GM23338 (cell line): ENCODE results near the gene SEMA6D. TPM values are rescaled to one million over a fixed set of nuclear protein-coding genes. Genes with fewer than 3 reads are reported as not detected.

Source experiments
- ATAC-seq: fragments of 200-7000 bp; cut with Tn5 transposase; 3 replicates; pipeline ENCODE4 v1.9.1; 2020
- DNase-seq: peaks from one replicate; pipeline ENCODE4 v3.0.0-alpha.2; 2015; ENCODE audit warnings: low spot score
- H2AFZ ChIP-seq: fragments of 200-600 bp; sonication (generic); 2 replicates; pipeline ENCODE4 v1.8.0; 2016; ENCODE audit warnings: antibody characterized with exemption, mild to moderate bottlenecking, moderate library complexity
- H3F3A ChIP-seq: fragments of 200-600 bp; sonication (generic); replicated peaks from 2 replicates; pipeline ENCODE4 v1.8.0; 2017; ENCODE audit warnings: antibody characterized with exemption, mixed run types, low read depth
- H3K27ac ChIP-seq: fragments of 200-600 bp; sonication (generic); 2 replicates; pipeline ENCODE4 v1.6.1; 2016; ENCODE audit warnings: low read depth
- H3K27me3 ChIP-seq: fragments of 200-600 bp; sonication (generic); 2 replicates; pipeline ENCODE4 v1.8.0; 2016; ENCODE audit warnings: mild to moderate bottlenecking, mixed run types, moderate library complexity; ENCODE audit not compliant: insufficient read depth
- H3K36me3 ChIP-seq: fragments of 200-600 bp; sonication (generic); 2 replicates; pipeline ENCODE4 v1.8.0; 2016; ENCODE audit warnings: mild to moderate bottlenecking; ENCODE audit not compliant: insufficient read depth
- H3K4me1 ChIP-seq: fragments of 200-600 bp; sonication (generic); 2 replicates; pipeline ENCODE4 v1.8.0; 2016; ENCODE audit warnings: mild to moderate bottlenecking, moderate library complexity; ENCODE audit not compliant: insufficient read depth
- H3K4me2 ChIP-seq: fragments of 200-600 bp; sonication (generic); 2 replicates; pipeline ENCODE4 v1.7.1; 2017; ENCODE audit warnings: mixed run types
- H3K4me3 ChIP-seq: fragments of 200-600 bp; sonication (generic); 2 replicates; pipeline ENCODE4 v1.6.1; 2016; ENCODE audit warnings: mixed run types
- H3K79me2 ChIP-seq: fragments of 200-600 bp; sonication (generic); replicated peaks from 2 replicates; pipeline ENCODE4 v1.8.0; 2017; ENCODE audit warnings: mild to moderate bottlenecking; ENCODE audit not compliant: insufficient read depth
- H3K9me2 ChIP-seq: fragments of 200-600 bp; sonication (generic); 2 replicates; pipeline ENCODE4 v1.8.0; 2017; ENCODE audit not compliant: insufficient read depth
- H4K20me1 ChIP-seq: fragments of 200-600 bp; sonication (generic); replicated peaks from 2 replicates; pipeline ENCODE4 v1.8.0; 2017; ENCODE audit warnings: mild to moderate bottlenecking; ENCODE audit not compliant: insufficient read depth
- H3K27ac Mint-ChIP-seq: 2 replicates; pipeline ENCODE4 v1.8.0; 2020; ENCODE audit warnings: inconsistent platforms, mild to moderate bottlenecking, moderate library complexity, mixed read lengths
- H3K27me3 Mint-ChIP-seq: 3 replicates; pipeline ENCODE4 v1.8.0; 2022; ENCODE audit warnings: low read depth, mild to moderate bottlenecking, moderate library complexity, mixed read lengths, inconsistent platforms; ENCODE audit not compliant: insufficient read depth, poor library complexity
- H3K36me3 Mint-ChIP-seq: 3 replicates; pipeline ENCODE4 v1.8.0; 2021; ENCODE audit warnings: low read depth, mild to moderate bottlenecking, inconsistent platforms, moderate library complexity, mixed read lengths
- H3K4me1 Mint-ChIP-seq: 3 replicates; pipeline ENCODE4 v1.8.0; 2020; ENCODE audit warnings: mild to moderate bottlenecking, inconsistent platforms, mixed read lengths
- H3K4me3 Mint-ChIP-seq: 3 replicates; pipeline ENCODE4 v1.8.0; 2021; ENCODE audit warnings: moderate library complexity, mild to moderate bottlenecking, inconsistent platforms, mixed read lengths
- H3K9me3 Mint-ChIP-seq: 3 replicates; pipeline ENCODE4 v1.8.0; 2020; ENCODE audit warnings: moderate library complexity, mild to moderate bottlenecking, inconsistent platforms, mixed read lengths
- EZH2 ChIP-seq: fragments of 200-600 bp; sonication (generic); IDR thresholded peaks from one replicate; pipeline ENCODE4 v1.8.0; 2017; ENCODE audit warnings: antibody characterized with exemption, mild to moderate bottlenecking, low read depth; ENCODE audit not compliant: unreplicated experiment
- EZH2phosphoT487 ChIP-seq: fragments of 200-600 bp; sonication (generic); IDR thresholded peaks from one replicate; pipeline ENCODE4 v1.8.1; 2018; ENCODE audit warnings: antibody characterized with exemption; ENCODE audit not compliant: unreplicated experiment
- JUNB ChIP-seq: IDR thresholded peaks from one replicate; pipeline ENCODE4 v1.6.1; 2016; ENCODE audit warnings: antibody characterized with exemption; ENCODE audit not compliant: unreplicated experiment
- POLR2AphosphoS5 ChIP-seq: IDR thresholded peaks from 2 replicates; pipeline ENCODE4 v1.6.1; 2016; ENCODE audit warnings: antibody characterized with exemption, low read depth
- ZNF114 ChIP-seq: fragments of 250-450 bp; sonication (Bioruptor Pico); IDR thresholded peaks from 2 replicates; pipeline ENCODE4 v1.5.0; 2020; ENCODE audit warnings: mild to moderate bottlenecking, moderate library complexity
- ZNF331 ChIP-seq: fragments of 250-450 bp; sonication (Bioruptor Pico); IDR thresholded peaks from 2 replicates; pipeline ENCODE4 v1.5.0; 2020; ENCODE audit warnings: low read depth, mild to moderate bottlenecking, moderate library complexity
- polyA plus RNA-seq: library from polyadenylated mRNA; unstranded; fragments of >200 nt; fragmentation: Nextera tagmentation; extraction: Ambion mirVana; gene quantifications from 2 replicates; pipeline ENCODE4 v1.2.1, GENCODE V29; 2016
- total RNA-seq: library from RNA; depleted of rRNA; stranded (reverse); fragments of >200 nt; shearing (Covaris generic); gene quantifications from 2 replicates; pipeline ENCODE4 v1.2.3, GENCODE V29; 2014
- TF ChIP-seq, protein P1 (sequence below): IDR thresholded peaks from 2 replicates; pipeline ENCODE4 v1.6.1; 2016; ENCODE audit warnings: antibody characterized with exemption
- TF ChIP-seq, protein P2 (sequence below): IDR thresholded peaks from one replicate; pipeline ENCODE4 v1.6.1; 2018; ENCODE audit warnings: antibody characterized with exemption; ENCODE audit not compliant: unreplicated experiment
- TF ChIP-seq, protein P3 (sequence below): fragments of 250-450 bp; sonication (Bioruptor Pico); IDR thresholded peaks from 2 replicates; pipeline ENCODE4 v1.5.0; 2020; ENCODE audit warnings: mild to moderate bottlenecking, moderate library complexity

Gene SEMA6D
- total and polyA plus RNA-seq, 2 experiments from 2014 or later: 0.37 to 0.97 TPM

DNA sequence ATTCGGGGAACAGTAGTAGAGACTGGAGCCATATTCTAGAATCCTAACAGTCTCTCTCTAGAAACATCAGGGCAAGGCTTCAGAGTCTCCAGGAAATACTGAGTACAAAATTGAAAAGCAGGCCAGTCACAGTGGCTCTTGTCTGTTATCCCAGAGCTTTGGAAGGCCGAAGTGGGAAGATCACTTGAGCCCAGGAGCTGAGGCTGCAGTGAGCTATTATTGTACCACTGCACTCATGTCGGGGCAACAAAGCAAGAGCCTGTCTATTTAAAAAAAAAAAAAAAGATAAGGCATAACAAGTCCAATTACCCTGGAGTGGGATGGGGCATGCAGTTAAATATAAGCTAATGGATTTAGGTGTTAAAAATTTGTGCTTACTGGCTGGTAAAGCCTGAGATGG lies 79.0 kb downstream of the SEMA6D start (continued):
- no peak for TF ChIP-seq ZNF331 (CRISPR knock-in tag)
- TF ChIP-seq JUNB: no peak

DNA sequence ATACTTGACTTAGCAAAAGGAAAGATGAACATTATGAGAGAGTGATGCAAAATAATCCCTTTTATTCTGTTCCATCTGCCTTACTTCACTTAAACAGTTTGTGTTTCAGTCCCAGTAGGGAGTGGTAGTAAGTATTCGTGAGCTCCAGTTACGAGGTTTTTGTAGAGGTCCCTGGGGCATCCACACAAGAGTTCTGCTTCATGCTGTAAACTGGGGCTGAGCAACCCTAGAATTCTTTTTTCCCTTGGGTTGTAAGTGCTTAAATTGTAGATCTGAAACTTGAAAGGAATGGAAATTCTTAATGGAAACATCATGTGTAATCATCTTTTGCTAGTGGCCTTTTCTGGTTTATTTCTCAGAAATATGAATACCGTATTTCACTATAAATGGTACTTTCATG lies 79.5 kb downstream of the SEMA6D start:
- Mint-ChIP-seq H3K27me3 (peaks cover 3% of the 10 kb centered on the region), H3K36me3 (no peaks in the 10 kb centered on the region)

More for the DNA sequence above, 79.5 kb downstream of the SEMA6D start:
- ATAC-seq (no peak), DNase-seq (no peak)
- H3K27me3 ChIP-seq: no peaks in the 10 kb centered on the region
- H3K4me1 Mint-ChIP-seq: peaks cover 10% of the 10 kb centered on the region
- no peak overlapping the region for H3K27ac Mint-ChIP-seq
- 0 out of 2 replicates have a peak, but pooled peaks cover 5% of the 10 kb centered on the region for H3K9me2 ChIP-seq
- no peak overlapping the region for H3K27ac ChIP-seq
- H3K4me3 ChIP-seq: no peak overlapping the region
- no peaks in the 10 kb centered on the region; the same call in 1 of the 2 replicates for H3K79me2 ChIP-seq
- H4K20me1 ChIP-seq: no peaks in the 10 kb centered on the region
- H3K4me1 ChIP-seq: peaks cover 4% of the 10 kb centered on the region; the same call in 1 of the 2 replicates
- H2AFZ ChIP-seq: no peak overlapping the region
- H3K36me3 ChIP-seq: no peaks in the 10 kb centered on the region
- no peaks in the 10 kb centered on the region for H3F3A ChIP-seq
- no peak overlapping the region for H3K4me2 ChIP-seq
- no peaks in the 10 kb centered on the region for H3K9me3 Mint-ChIP-seq
- H3K4me3 Mint-ChIP-seq: no peak overlapping the region
- no peak for TF ChIP-seq ZNF114 (CRISPR knock-in tag)
- TF ChIP-seq, protein P1, sequence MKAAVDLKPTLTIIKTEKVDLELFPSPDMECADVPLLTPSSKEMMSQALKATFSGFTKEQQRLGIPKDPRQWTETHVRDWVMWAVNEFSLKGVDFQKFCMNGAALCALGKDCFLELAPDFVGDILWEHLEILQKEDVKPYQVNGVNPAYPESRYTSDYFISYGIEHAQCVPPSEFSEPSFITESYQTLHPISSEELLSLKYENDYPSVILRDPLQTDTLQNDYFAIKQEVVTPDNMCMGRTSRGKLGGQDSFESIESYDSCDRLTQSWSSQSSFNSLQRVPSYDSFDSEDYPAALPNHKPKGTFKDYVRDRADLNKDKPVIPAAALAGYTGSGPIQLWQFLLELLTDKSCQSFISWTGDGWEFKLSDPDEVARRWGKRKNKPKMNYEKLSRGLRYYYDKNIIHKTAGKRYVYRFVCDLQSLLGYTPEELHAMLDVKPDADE: no peak
- TF ChIP-seq, protein P2, sequence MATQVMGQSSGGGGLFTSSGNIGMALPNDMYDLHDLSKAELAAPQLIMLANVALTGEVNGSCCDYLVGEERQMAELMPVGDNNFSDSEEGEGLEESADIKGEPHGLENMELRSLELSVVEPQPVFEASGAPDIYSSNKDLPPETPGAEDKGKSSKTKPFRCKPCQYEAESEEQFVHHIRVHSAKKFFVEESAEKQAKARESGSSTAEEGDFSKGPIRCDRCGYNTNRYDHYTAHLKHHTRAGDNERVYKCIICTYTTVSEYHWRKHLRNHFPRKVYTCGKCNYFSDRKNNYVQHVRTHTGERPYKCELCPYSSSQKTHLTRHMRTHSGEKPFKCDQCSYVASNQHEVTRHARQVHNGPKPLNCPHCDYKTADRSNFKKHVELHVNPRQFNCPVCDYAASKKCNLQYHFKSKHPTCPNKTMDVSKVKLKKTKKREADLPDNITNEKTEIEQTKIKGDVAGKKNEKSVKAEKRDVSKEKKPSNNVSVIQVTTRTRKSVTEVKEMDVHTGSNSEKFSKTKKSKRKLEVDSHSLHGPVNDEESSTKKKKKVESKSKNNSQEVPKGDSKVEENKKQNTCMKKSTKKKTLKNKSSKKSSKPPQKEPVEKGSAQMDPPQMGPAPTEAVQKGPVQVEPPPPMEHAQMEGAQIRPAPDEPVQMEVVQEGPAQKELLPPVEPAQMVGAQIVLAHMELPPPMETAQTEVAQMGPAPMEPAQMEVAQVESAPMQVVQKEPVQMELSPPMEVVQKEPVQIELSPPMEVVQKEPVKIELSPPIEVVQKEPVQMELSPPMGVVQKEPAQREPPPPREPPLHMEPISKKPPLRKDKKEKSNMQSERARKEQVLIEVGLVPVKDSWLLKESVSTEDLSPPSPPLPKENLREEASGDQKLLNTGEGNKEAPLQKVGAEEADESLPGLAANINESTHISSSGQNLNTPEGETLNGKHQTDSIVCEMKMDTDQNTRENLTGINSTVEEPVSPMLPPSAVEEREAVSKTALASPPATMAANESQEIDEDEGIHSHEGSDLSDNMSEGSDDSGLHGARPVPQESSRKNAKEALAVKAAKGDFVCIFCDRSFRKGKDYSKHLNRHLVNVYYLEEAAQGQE: no peak
- TF ChIP-seq EZH2phosphoT487: no peak
- no peak for TF ChIP-seq POLR2AphosphoS5
- no peak for TF ChIP-seq EZH2
- no peak for TF ChIP-seq ZNF331 (CRISPR knock-in tag)
- TF ChIP-seq, protein P3, sequence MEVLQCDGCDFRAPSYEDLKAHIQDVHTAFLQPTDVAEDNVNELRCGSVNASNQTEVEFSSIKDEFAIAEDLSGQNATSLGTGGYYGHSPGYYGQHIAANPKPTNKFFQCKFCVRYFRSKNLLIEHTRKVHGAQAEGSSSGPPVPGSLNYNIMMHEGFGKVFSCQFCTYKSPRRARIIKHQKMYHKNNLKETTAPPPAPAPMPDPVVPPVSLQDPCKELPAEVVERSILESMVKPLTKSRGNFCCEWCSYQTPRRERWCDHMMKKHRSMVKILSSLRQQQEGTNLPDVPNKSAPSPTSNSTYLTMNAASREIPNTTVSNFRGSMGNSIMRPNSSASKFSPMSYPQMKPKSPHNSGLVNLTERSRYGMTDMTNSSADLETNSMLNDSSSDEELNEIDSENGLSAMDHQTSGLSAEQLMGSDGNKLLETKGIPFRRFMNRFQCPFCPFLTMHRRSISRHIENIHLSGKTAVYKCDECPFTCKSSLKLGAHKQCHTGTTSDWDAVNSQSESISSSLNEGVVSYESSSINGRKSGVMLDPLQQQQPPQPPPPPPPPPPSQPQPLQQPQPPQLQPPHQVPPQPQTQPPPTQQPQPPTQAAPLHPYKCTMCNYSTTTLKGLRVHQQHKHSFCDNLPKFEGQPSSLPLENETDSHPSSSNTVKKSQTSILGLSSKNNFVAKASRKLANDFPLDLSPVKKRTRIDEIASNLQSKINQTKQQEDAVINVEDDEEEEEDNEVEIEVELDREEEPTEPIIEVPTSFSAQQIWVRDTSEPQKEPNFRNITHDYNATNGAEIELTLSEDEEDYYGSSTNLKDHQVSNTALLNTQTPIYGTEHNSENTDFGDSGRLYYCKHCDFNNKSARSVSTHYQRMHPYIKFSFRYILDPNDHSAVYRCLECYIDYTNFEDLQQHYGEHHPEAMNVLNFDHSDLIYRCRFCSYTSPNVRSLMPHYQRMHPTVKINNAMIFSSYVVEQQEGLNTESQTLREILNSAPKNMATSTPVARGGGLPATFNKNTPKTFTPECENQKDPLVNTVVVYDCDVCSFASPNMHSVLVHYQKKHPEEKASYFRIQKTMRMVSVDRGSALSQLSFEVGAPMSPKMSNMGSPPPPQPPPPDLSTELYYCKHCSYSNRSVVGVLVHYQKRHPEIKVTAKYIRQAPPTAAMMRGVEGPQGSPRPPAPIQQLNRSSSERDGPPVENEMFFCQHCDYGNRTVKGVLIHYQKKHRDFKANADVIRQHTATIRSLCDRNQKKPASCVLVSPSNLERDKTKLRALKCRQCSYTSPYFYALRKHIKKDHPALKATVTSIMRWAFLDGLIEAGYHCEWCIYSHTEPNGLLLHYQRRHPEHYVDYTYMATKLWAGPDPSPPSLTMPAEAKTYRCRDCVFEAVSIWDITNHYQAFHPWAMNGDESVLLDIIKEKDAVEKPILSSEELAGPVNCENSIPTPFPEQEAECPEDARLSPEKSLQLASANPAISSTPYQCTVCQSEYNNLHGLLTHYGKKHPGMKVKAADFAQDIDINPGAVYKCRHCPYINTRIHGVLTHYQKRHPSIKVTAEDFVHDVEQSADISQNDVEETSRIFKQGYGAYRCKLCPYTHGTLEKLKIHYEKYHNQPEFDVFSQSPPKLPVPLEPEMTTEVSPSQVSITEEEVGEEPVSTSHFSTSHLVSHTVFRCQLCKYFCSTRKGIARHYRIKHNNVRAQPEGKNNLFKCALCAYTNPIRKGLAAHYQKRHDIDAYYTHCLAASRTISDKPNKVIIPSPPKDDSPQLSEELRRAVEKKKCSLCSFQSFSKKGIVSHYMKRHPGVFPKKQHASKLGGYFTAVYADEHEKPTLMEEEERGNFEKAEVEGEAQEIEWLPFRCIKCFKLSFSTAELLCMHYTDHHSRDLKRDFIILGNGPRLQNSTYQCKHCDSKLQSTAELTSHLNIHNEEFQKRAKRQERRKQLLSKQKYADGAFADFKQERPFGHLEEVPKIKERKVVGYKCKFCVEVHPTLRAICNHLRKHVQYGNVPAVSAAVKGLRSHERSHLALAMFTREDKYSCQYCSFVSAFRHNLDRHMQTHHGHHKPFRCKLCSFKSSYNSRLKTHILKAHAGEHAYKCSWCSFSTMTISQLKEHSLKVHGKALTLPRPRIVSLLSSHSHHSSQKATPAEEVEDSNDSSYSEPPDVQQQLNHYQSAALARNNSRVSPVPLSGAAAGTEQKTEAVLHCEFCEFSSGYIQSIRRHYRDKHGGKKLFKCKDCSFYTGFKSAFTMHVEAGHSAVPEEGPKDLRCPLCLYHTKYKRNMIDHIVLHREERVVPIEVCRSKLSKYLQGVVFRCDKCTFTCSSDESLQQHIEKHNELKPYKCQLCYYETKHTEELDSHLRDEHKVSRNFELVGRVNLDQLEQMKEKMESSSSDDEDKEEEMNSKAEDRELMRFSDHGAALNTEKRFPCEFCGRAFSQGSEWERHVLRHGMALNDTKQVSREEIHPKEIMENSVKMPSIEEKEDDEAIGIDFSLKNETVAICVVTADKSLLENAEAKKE (CRISPR knock-in tag): no peak
